B cell (primary cell): ENCODE results near the gene ARID3B. TPM values are rescaled to one million over a fixed set of nuclear protein-coding genes. Genes with fewer than 3 reads are reported as not detected.

Source experiments
- ATAC-seq: fragments of 200-7000 bp; cut with Tn5 transposase; one replicate; pipeline ENCODE4 v1.10.0; 2021; ENCODE audit warnings: low read depth, mild to moderate bottlenecking, moderate number of reproducible peaks, moderate library complexity
- CTCF ChIA-PET: fragments of 350-600 bp; sonication (Branson Sonifier 250); formaldehyde crosslinking; loops from one replicate; lab custom pipeline; 2021; ENCODE audit warnings: antibody characterized with exemption, inconsistent platforms; lab: Charles Lee
- POLR2A ChIA-PET: fragments of 350-600 bp; sonication (Branson Sonifier 250); formaldehyde crosslinking; loops from one replicate; lab custom pipeline; 2021; ENCODE audit warnings: antibody characterized with exemption; lab: Charles Lee
- DNase-seq: peaks from one replicate; pipeline ENCODE4 v3.0.0; 2013
- H2AFZ ChIP-seq: 2 replicates; pipeline ENCODE4 v1.6.1; 2012; ENCODE audit warnings: mild to moderate bottlenecking, low read depth, low read length; ENCODE audit not compliant: insufficient read depth, poor library complexity, severe bottlenecking
- H3K27ac ChIP-seq, 2 donors: 1 replicate in 1 of 2; 2 replicates in 1 of 2; pipeline ENCODE4 v1.5.1; 2012 to 2013; ENCODE audit warnings: low read length in 2 of 2, mild to moderate bottlenecking in 2 of 2, moderate library complexity in 1 of 2
- H3K27me3 ChIP-seq, 4 experiments: fragments of 200-600 bp in 1 of 4; sonication (generic) in 1 of 4; replicated peaks in 1 of 4; 1 replicate in 2 of 4; 2 replicates in 2 of 4; pipeline versions ENCODE4 v1.6.1 to v1.7.0; 2013 to 2016; ENCODE audit warnings: low read length in 3 of 4, mild to moderate bottlenecking in 2 of 4, mixed read lengths in 1 of 4, moderate library complexity in 1 of 4; ENCODE audit not compliant: insufficient read depth in 4 of 4, control insufficient read depth in 3 of 4; ENCODE audit errors: control extremely low read depth in 1 of 4
- H3K36me3 ChIP-seq, 2 experiments: replicated peaks in 1 of 2; 1 replicate in 1 of 2; 2 replicates in 1 of 2; pipeline versions ENCODE4 v1.6.1 to v1.7.1; 2013; ENCODE audit warnings: low read length in 1 of 2; ENCODE audit not compliant: insufficient read depth in 2 of 2, control insufficient read depth in 1 of 2; ENCODE audit errors: control extremely low read depth in 1 of 2, extremely low read depth in 1 of 2
- H3K4me1 ChIP-seq, 2 donors: fragments of 200-600 bp in 1 of 2; sonication (generic) in 1 of 2; 1 replicate in 1 of 2; 2 replicates in 1 of 2; pipeline versions ENCODE4 v1.5.1 to v1.6.1; 2013 to 2017; ENCODE audit warnings: low read length in 2 of 2; ENCODE audit not compliant: control insufficient read depth in 2 of 2, insufficient read depth in 2 of 2
- H3K4me2 ChIP-seq: replicated peaks from 2 replicates; pipeline ENCODE3; 2012; ENCODE audit warnings: mild to moderate bottlenecking, low read depth, low read length; ENCODE audit not compliant: poor library complexity, severe bottlenecking
- H3K4me3 ChIP-seq, 5 experiments: fragments of 200-600 bp in 1 of 5; sonication (generic) in 1 of 5; 1 replicate in 3 of 5; 2 replicates in 2 of 5; pipeline versions ENCODE4 v1.5.1 to v1.7.0; 2011 to 2016; ENCODE audit warnings: low read length in 4 of 5, mild to moderate bottlenecking in 4 of 5, low read depth in 2 of 5, control low read depth in 1 of 5, moderate library complexity in 1 of 5; ENCODE audit not compliant: insufficient read depth in 1 of 5; ENCODE audit errors: control extremely low read depth in 1 of 5, extremely low read depth in 1 of 5
- H3K79me2 ChIP-seq: fragments of 200-600 bp; sonication (generic); one replicate; pipeline ENCODE4 v1.6.0; 2016; ENCODE audit warnings: low read length; ENCODE audit not compliant: control insufficient read depth, insufficient read depth
- H3K9ac ChIP-seq: fragments of 200-600 bp; sonication (generic); 2 replicates; pipeline ENCODE4 v1.6.1; 2017; ENCODE audit warnings: mild to moderate bottlenecking, low read length, moderate library complexity
- H3K9me3 ChIP-seq, 3 donors: one replicate each; pipeline versions ENCODE4 v1.6.1 to v1.7.1; 2013; ENCODE audit warnings: low read length in 2 of 3; ENCODE audit not compliant: control insufficient read depth in 2 of 3, insufficient read depth in 1 of 3; ENCODE audit errors: control extremely low read depth in 1 of 3
- H4K20me1 ChIP-seq: 2 replicates; pipeline ENCODE4 v1.6.0; 2012; ENCODE audit warnings: mild to moderate bottlenecking, low read length; ENCODE audit not compliant: insufficient read depth, control insufficient read depth, poor library complexity, severe bottlenecking
- H3K27ac Mint-ChIP-seq: one replicate; pipeline ENCODE4 v1.8.0; 2021; ENCODE audit warnings: mixed read lengths
- H3K27me3 Mint-ChIP-seq: one replicate; pipeline ENCODE4 v1.8.0; 2021; ENCODE audit warnings: mixed read lengths
- H3K4me1 Mint-ChIP-seq: one replicate; pipeline ENCODE4 v1.8.0; 2021; ENCODE audit warnings: mixed read lengths
- H3K4me3 Mint-ChIP-seq: one replicate; pipeline ENCODE4 v1.8.0; 2021; ENCODE audit warnings: mixed read lengths
- H3K9me3 Mint-ChIP-seq: one replicate; pipeline ENCODE4 v1.8.0; 2022; ENCODE audit warnings: mixed read lengths; ENCODE audit not compliant: insufficient read depth
- EZH2 ChIP-seq: IDR thresholded peaks from 2 replicates; pipeline ENCODE4 v1.6.1; 2012; ENCODE audit warnings: borderline replicate concordance, low read depth, mild to moderate bottlenecking, moderate library complexity, low read length; ENCODE audit not compliant: insufficient read depth, poor library complexity, severe bottlenecking
- WGBS: methylation state at CpG from one replicate; pipeline ENCODE4 v1.1.5; 2013; ENCODE audit warnings: missing lambda C conversion rate; ENCODE audit not compliant: insufficient coverage; 5-methylcytosine and 5-hydroxymethylcytosine counted together
- intact Hi-C: fragments of 100-400 bp; cut with micrococcal nuclease; formaldehyde crosslinking; loops from one replicate; pipeline ENCODE4 v1.10.0; 2022
- polyA plus RNA-seq: library from polyadenylated mRNA; depleted of rRNA; stranded (reverse); fragments of >200 nt; gene quantifications from 2 replicates; pipeline ENCODE4 v1.2.3, GENCODE V29; 2012
- total RNA-seq, 2 donors: library from RNA; stranded (reverse); fragments of 120-200 nt in 1 of 2; gene quantifications; 1 replicate in 1 of 2; 2 replicates in 1 of 2; pipeline versions ENCODE4 v1.2.3 to v1.2.4, GENCODE V29; 2013 to 2022
- TF ChIP-seq, protein P1 (sequence below): fragments of 200-600 bp; IDR thresholded peaks from one replicate; pipeline ENCODE4 v1.8.0; 2022; ENCODE audit warnings: antibody characterized with exemption, mild to moderate bottlenecking

The ARID3B gene
- total and polyA plus RNA-seq, 2 donors (not counting 1 experiment from before 2014, with no cell fraction given) = 23.0 to 31.0 TPM

DNA sequence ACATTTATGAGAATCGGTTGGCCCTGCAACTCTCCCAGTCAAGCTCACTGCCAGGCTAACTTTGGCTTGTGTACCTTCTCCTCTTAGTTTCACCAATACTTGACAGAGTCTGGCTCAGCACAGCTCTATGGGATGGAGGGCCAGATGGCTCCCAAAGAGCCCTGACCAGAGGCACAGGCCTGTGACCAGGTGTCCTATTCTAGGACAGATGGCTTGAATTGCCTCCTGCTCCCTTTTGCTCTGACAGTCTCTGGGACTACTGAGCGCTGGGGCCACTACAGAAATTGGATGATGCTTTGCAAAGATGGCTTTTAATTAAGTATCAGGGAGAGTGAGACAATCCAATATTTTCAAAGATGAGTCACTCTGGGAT, 10.3 kb upstream of the ARID3B start:
- no peak overlapping the region for H3K9ac ChIP-seq
- H3K4me1 ChIP-seq = no peaks in the 10 kb centered on the region
- TF ChIP-seq, protein P1, sequence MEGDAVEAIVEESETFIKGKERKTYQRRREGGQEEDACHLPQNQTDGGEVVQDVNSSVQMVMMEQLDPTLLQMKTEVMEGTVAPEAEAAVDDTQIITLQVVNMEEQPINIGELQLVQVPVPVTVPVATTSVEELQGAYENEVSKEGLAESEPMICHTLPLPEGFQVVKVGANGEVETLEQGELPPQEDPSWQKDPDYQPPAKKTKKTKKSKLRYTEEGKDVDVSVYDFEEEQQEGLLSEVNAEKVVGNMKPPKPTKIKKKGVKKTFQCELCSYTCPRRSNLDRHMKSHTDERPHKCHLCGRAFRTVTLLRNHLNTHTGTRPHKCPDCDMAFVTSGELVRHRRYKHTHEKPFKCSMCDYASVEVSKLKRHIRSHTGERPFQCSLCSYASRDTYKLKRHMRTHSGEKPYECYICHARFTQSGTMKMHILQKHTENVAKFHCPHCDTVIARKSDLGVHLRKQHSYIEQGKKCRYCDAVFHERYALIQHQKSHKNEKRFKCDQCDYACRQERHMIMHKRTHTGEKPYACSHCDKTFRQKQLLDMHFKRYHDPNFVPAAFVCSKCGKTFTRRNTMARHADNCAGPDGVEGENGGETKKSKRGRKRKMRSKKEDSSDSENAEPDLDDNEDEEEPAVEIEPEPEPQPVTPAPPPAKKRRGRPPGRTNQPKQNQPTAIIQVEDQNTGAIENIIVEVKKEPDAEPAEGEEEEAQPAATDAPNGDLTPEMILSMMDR = no peak
- TF ChIP-seq EZH2 = no peak
- Mint-ChIP-seq H3K4me3 (no peak overlapping the region), H3K27me3 (no peaks in the 10 kb centered on the region), H3K9me3 (no peaks in the 10 kb centered on the region), H3K27ac (no peak overlapping the region), H3K4me1 (no peaks in the 10 kb centered on the region)
- no peak for DNase-seq
- H2AFZ ChIP-seq = no peak overlapping the region
- H3K4me3 ChIP-seq = no peak overlapping the region
- no peak overlapping the region for H3K27ac ChIP-seq
- H3K36me3 ChIP-seq = no peaks in the 10 kb centered on the region
- intact Hi-C loops = no loop called here
- ATAC-seq = no peak
- H3K4me2 ChIP-seq = no peak overlapping the region
- H3K9me3 ChIP-seq = no peaks in the 10 kb centered on the region
- H3K79me2 ChIP-seq = no peaks in the 10 kb centered on the region
- H3K27me3 ChIP-seq = no peaks in the 10 kb centered on the region
- no CpG with 5 or more reads among the region's 2 CpGs for WGBS
- H4K20me1 ChIP-seq = no peaks in the 10 kb centered on the region
- ChIA-PET POLR2A (no interaction called here), CTCF (no interaction called here)

DNA sequence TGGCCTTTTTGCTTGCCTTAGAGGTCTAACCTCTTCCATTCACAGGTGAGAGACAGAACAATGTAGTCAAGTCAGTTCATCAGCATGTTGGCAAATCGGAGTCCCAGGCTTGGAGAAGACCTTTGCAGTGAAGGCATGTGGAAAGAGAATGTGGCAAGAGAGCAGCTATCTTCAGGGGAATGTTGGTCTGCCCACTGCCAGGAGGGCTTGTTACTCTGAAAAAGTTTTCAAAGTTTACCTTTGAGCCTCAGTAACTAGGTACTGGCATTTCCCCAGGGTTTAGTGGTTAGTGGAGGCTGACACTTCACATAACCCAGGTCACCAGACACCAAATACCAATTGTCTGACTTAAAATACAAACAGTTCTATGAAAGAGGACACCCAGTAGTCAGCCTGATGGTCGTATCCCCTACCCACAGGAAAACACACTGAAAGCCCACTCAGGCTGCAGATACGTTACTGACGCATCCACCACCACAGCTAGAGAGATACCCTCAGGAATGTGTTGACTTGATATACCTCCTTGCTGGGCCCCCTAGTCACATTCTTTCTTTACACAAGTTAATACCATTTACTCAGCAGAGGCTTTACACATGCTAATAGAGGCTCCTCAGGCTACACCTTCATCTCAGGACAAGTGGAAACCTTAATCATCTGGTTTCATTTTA, 9.7 kb upstream of the ARID3B start:
- TF ChIP-seq, protein P1 = no peak
- TF ChIP-seq EZH2 = no peak
- H4K20me1 ChIP-seq = no peaks in the 10 kb centered on the region
- Mint-ChIP-seq H3K9me3 (no peaks in the 10 kb centered on the region), H3K4me1 (no peaks in the 10 kb centered on the region), H3K27me3 (no peaks in the 10 kb centered on the region), H3K4me3 (no peak overlapping the region), H3K27ac (no peak overlapping the region)
- H3K27ac ChIP-seq = no peak overlapping the region
- H3K79me2 ChIP-seq = no peaks in the 10 kb centered on the region
- ChIA-PET CTCF (no interaction called here), POLR2A (no interaction called here)
- H3K27me3 ChIP-seq = no peaks in the 10 kb centered on the region
- DNase-seq (no peak), ATAC-seq (no peak)
- intact Hi-C loops = no loop called here
- no peaks in the 10 kb centered on the region for H3K4me1 ChIP-seq
- H3K9me3 ChIP-seq = no peaks in the 10 kb centered on the region
- no peak overlapping the region for H3K4me3 ChIP-seq
- no peaks in the 10 kb centered on the region for H3K36me3 ChIP-seq
- no peak overlapping the region for H3K9ac ChIP-seq
- 91% methylated on average over 4 of the region's 4 CpGs for WGBS
- no peak overlapping the region for H3K4me2 ChIP-seq
- H2AFZ ChIP-seq = no peak overlapping the region
